GM12891 (cell line): ENCODE results near the gene SPATA6.

Source experiments
- POLR2A ChIP-seq: IDR thresholded peaks from 2 replicates; pipeline ENCODE4 v1.6.1; 2011; ENCODE audit warnings: low read depth, low read length, control low read depth
- POLR2AphosphoS5 ChIP-seq: IDR thresholded peaks from 2 replicates; pipeline ENCODE4 v1.6.1; 2011; ENCODE audit warnings: low read depth, low read length, control low read depth

- TF ChIP-seq POLR2A = no peak
- TF ChIP-seq POLR2AphosphoS5 = no peak
These were observed 66.6 kb downstream of the SPATA6 start for GRCh38 chr1:48405400-48405799.
